Cerebellar nuclear complex (tissue), 1 donor: ENCODE data around the gene SLX9.
"Not testable (repeated sequence)": the region's sequence is repeated elsewhere in the genome, so short reads cannot be mapped to it uniquely, and the experiment has no call there.

ENCODE experiments used
- DNase-seq, 2 experiments: peaks; one replicate each; lab custom pipeline; 2025; lab: John Stamatoyannopoulos, UW

SLX9 gene

DNA sequence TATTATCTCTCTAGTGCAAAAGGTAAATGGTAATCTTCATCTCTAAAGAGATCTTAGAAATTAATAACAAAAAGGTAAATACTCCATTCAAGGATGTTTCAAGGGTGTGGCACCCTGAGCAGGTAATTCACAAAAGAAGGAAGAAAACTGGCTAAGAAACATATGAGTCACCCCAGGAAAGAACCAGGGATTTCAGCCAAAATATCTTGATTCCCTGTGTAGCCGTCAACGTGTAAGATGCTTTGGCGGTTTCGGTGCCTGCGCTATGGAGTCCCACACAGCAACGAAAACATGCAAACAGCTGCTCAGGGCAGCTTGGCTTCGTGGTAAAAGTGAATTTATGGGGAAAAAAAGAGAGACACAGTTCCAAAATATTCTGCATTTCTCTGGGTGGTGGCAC lies 22.9 kb upstream of the SLX9 start:
- no peak for DNase-seq

DNA sequence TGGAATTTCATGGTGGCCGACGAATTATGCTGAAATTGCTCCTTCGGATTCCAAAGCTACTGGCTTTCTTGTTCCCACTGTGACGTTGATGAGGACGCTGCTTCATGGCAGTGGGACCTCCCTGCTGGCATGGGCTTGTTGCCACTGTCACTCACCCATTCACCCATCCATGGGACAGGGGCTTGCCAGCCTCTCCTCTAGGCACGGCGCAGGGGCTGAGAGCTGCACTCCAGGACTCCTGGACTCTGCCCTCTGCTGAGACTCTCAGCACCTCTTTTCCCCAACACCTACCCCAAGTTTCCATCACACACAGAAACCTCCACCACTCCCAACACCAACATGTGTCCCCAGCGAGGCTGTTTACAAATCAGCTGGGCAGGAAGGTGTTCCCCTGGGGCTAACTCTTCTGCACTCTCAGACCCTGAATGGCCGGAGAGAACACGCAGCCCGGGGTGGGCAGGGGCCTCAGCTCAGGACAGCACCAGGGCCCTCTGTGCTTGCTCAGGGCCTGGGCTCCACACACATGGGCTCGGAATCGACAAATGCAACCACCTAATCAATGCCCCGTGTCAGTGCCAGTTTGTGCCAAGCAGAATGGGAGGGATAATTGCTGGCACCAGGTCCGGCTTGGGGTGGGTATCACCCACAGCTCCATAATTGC lies 22.3 kb upstream of the SLX9 start:
- DNase-seq, result no peak

DNA sequence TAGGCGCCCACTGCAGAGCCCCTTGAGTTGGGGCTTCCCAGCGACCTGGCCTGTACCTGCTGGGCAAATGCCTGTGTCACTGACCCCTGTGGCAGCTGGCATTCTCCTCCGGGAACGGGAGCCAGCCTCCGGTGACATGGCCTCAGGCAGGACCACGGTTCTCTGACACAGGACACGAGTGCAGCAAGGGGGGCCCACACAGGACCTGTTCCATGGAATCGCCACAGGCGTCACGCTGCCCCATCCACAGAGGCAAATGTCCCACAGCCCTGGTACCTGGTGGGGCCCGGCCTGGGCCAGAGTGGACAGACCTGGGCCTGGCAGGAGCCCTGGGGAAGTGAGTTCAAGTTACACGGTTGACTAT lies 21.7 kb upstream of the SLX9 start:
- no peak for DNase-seq

DNA sequence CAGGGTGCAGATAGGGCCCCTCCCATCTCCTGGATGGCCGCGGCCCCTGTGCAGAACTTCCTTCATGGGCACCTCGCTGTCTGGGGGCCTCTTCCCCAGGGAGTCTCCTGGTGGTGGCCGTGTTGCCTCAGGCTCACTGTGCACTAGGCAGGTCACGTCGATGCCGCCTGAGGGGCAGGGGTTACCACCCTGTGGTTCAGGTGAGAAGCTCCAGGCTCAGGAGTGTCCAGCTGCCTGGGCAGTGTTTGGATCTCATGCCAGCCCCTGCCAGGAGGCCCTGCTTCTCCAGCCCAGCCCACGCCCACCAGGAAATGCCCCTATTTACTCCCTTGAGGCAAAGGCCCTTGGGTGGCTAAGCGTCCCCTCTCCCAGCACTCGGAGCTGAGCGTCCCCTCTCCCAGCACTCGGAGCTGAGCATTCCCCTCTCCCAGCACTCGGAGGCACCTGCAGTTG lies 21.2 kb upstream of the SLX9 start:
- DNase-seq, result no peak

DNA sequence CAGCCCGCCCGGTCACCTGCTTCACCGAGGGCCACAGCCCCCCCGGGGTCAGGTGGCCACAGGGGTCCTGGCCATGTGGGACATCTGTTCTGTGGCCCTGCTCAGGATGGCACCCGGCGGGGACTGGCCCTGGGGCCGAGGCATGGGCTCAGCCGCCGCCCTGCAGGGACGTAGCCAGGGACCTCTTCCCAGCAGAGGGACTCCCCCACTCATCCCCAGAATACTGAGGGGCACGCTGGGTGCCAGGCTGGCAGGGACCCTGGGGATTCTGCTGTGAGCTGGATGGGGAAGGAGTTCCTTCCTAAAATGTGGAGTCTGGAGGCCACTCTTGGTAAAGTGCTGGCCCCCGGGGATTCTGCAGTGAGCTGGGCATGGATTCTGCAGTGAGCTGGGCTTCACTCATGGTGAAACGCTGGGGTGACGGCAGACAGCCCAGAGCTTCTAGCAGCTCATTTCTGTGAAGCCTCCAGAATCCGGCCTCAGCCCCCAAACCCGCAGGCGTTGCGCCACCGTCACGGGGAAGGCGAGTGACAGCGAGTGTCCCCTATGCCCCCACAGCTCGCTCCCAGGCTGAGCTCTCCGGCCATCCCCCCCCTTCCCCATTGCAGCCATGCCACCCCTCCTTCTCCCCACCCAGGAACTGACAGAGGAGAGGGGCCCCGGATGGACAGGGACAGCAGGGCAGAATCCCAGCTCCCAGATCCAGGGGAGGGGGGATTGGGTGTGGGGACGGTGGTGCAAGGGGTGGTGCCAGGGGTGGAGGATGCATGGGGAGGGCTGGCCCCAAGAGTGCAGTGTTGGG lies 20.5 kb upstream of the SLX9 start:
- DNase-seq, result no peak

DNA sequence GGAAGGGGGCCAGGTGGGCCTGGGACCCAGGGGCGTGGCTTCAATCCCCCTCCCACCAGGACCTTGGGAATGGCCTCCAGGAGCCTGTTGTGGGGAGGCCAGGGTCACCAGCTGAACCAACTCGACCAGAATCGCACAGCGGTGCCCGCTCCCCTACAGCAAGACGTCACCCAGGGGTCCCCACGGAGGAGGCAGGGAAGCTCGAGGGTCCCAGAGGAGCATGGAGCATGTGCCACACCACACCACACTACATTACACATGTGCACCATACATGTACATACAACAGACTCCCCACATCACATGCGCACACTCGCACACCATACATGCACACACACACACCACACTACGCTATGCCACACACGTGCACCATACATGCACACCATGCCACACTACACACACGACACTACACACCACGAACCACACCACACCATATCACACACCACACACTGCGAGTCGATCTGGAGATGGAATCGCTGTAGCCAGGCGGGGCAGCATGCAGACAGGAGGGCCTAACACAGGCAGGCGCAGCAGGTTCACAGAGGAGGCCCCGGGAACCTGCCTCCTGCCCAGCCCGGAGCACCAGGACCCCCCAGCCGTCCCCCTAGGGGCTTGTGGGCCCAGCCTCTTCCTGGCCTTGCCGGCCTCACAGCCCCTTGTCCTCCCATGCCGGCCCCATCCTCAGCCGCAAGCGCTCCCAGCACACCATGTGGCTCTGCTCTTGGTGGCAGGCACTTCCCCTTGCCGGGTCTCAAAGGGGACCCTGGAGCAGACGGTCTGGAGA lies 19.7 kb upstream of the SLX9 start:
- DNase-seq, result no peak

DNA sequence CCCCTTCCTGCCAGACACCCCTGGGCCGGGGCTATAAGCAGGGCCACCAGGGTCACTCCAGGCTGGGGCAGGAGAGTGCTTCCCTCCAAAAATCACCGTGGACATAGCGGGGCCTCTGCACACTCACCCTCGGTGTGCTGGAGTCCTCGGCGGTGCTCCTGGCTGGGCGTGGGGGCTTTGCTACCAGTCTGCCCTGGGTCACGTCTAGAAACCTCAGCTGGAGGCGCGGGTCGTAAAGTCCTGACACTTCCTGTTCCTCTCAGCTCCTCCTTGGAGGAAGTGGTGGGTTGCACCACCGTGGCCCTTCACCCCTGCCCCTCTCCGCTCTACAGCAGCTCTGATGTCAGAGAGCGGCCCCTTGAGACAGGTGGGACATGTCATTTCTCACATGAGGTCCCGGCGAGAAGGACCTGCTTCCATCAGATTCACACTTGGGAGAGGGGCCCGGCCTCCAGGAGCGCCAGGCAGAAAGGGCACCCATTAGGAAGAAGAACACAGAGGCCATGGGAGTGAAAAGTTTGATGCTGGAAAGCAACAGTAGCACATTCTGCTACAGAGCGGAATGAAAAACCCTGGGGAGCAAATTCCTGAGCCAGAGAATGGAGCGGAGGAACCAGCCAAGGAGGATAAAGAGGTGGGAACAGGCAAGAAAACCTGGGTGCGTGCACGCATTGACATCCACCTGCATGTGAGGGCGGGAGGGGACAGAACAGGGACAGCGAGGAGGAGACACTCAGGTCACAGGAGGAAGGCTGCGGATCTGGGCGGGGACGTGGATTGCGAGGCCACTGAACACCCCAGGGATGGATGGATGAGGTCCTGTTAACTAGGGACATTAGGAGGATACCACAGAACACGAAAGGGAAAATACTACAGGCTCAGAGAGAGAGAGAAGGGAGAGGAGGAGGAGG lies 18.9 kb upstream of the SLX9 start, which contains the start of gene ITGB2:
ITGB2 (minus strand) TSS at position 206 of the 911 bp plus-strand sequence. CDS start 10,117 bp downstream, outside the sequence.
- no peak for DNase-seq

DNA sequence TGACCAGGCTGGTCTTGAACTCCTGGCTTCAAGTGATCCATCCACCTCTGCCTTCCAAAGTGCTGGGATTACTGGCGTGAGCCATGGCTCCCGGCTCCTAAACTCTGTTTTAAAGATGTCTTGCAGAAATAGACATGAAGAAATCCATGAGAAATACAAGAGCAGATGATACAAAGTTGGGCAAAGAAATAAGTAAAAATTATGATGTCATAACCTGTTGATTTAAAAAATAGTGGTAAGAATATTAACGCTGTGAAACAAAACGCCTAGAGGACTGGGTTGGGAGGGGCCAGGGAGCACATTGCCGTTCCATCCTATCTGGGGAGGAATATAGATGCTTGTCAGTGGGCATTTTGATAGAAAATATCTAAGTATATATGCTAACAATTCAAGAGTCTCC lies 17.9 kb upstream of the SLX9 start:
- DNase-seq, result no peak

DNA sequence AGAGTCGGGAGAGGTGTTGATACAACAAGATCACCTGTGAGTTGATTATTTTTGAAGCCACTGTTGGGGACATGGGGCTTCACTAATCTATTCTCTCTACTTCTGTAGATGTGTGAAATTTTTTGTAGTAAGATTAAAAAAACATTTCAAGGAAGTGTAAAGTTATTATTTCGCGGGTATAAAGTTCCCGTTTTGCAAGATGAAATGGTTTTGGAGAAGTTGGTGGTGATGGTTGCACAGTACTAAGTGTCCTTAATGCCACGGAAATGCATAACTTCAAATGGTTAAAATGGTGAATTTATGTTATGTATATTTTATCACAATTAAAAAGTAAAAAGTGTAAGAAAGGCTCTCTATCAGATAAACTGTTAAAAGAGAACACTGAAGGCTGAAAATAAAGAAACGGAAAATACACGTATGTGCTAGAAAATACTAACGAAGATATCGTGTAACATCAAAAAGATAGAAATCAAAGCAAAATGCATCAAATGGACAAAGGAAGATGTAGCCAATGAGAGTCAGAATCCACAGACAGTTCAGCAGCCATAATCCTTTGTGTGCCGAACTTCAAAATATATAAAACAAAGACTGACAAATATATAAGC lies 16.2 kb upstream of the SLX9 start:
- DNase-seq, result no peak

DNA sequence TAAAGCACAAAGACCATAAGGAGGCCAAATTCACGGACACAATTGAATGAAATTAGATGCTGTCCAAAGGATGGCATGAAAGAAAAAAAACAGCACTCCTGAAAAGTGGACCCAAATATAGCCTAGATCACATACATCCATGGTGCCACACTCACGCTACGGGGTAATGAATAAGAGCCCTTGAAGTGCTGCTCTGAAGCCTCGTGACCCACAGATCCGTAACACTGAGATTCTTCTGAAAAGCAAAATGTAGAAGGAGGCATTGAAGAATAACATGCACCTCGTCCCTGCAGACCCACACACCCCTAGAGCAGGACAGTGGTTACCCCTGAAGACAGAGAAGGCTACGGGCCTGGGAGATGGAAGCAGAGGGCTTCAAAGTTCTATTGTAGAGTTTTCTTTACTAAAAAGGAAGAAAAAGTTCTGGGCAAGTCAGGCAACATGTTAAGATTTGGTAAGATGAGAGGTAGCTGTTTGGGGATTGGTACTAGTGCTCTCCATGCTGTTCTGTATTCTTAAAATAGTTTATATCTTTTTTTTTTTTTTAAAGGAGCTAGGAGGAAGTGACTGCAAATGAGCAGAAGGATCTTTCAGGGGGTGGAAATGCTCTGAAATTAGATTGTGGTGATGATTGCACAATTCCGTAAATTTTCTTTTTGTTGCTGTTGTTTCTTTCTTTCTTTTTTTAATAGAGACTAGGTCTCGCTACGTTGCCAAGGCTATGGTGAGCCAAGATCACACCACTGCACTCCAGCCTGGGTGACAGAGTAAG lies 15.0 kb upstream of the SLX9 start:
- no peak for DNase-seq

DNA sequence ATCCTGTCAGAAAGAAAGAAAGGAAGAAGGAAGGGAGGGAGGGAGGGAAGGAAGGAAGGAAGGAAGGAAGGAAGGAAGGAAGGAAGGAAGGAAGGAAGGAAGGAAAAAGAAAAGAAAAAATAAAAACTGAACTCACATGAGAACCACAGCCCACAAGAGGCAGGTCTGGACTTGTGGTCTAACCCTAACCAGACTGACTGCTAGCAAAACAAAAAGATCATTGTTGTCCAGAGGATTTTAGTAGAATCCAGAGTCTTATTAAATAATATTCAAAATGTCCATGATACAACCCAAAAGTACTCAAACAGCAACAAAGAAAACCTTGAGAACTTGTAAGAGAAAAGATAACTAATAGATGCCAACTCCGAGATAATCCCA lies 14.5 kb upstream of the SLX9 start:
- no peak for DNase-seq

DNA sequence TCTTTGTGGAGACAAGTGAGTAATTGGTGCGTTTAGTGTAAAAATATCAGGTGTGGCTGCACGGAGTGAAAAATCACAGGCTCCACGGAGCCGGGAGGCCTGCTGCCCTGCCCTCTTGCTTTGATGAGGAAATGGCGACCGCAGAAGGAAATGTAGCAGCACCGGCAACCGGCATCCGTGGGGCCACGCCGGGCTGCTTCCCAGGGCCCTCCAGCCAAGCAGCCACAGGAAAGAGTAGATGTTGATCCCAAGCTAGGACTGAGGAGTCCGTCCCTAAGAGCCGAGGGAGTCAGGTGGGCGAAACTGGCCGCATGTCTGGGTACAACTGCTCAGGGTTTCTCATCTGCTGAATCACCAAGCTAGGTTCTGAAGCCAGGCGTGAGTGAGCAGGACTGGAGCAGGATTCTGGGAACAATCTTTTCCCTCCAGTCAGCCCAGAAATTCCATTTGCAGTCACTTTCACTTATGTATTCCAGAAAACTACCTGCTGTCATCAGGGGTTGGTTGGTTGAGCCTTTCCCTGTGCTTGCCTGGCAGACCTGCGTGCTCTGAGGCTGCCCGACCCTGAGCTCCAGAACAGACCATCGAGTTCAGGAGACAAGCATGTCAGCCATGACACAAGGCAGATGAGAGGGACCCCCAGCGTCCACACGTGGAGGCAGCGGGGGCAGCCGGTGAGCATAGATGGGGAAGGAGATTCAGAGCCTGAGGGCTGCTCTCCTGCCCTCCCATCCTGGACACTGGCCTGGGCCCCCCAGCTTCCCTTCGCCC lies 13.3 kb upstream of the SLX9 start:
- DNase-seq, result no peak

DNA sequence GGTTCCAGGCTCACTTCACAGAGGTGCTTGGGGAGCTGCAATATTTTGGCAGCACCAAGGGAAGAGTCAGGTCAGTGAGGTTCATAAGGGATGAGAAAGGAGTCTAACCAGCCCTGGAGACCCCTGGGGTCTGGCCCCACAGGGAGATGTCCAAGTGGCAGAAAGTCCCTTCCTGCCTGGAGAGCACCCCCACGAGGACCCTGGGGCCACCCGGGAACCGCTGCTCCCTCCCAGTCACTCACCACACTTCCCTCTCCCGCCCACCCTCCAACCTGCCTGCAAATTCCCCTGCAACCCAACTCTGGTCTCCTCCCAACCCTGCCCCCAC lies 12.6 kb upstream of the SLX9 start:
- no peak for DNase-seq

DNA sequence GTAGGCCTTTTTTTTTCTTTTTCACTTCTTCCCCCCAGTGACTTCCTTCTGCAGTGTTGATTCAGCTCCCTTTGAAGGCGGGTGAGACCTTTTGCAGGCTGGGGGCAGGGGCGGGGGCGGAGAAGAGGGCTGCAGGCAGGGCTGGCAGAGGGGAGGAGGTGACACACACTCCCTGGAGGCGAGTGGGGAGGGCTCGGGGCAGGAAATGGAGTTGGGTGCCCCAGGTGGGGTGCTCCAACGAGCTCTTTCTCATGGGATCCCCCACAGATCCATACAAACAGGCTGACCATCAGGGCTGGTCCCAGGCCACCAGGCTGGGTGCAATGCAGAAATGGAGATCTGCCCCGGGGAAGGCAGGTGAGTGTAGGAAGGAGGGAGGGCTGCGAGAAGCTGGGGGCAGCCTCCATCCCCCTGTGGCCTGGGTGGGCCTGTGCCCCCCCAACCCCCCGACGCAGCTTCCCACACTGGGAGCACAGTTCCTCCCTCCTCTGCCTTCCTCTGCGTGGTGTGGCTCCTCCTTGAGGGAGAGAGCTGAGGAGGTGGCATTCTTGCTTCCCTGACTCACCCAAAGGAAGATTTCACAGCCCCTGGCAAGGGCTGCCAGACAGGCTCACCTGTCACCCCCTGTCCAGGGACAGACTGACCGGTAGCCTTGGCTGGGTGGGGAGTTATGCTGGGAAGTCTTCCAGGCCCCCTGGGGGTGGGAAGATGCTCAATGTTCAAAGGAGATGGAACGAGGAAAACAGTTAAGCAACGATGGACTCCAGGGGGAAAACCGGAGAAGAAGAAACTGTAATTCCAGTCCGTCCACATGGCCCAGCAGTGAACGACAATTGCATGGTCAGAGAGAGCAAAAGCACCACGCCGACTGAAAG lies 12.0 kb upstream of the SLX9 start:
- no peak for DNase-seq

DNA sequence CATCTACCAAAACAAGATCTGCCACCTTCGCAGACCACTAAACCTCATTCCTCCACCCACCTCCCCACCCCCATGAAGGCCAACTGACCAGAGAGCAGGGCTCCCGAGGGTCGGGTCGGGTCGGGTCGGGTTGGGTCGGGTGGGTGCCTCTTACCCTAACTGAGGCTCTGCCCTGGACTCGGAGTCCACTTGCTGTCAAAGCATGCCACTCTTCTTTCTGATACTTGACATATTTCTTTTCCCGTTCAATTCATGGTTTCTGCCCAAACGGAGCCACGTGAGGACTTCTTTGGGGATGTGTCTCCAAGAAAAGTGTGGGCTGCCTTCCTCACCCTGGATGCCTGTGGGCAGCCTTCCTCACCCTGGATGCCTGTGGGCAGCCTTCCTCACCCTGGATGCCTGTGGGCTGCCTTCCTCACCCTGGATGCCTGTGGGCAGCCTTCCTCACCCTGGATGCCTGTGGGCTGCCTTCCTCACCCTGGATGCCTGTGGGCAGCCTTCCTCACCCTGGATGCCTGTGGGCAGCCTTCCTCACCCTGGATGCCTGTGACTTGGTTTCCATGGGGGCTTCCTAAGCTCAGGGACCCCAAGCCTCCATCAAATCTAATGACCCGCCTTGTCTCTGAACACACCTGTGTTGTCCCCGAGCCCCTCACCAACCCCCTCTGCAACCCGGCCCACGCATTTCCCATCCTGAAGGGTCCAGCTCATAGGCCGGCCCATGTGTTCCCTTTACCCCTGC lies 11.2 kb upstream of the SLX9 start:
- DNase-seq, result not testable (repeated sequence)

DNA sequence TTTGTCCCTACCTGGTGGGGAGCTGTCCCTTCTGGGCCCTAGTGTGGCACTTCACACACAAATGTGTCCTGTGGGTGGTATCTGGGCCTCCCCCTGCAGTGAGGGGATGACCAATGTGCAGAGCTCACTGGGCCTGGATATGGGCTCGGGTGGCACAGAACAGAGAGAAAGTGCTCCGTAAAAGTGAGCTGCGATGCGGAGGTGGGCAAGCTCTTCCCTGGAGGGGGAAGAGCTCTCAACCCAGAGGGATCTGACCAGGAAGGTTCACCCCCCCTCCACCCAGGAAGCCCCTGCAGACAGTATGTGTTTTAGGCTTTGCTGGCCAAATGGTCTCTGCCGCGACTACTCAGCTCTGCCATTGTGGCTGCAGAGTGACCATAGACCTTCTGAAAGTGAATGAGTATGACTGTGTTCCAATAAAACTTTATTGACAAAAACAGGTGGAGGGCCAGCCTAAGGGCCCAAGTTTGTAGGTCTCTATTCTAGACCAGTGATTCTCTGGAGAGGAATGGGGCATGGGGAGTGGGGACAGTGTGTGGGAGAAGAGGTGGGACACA lies 10.5 kb upstream of the SLX9 start:
- DNase-seq, result no peak

DNA sequence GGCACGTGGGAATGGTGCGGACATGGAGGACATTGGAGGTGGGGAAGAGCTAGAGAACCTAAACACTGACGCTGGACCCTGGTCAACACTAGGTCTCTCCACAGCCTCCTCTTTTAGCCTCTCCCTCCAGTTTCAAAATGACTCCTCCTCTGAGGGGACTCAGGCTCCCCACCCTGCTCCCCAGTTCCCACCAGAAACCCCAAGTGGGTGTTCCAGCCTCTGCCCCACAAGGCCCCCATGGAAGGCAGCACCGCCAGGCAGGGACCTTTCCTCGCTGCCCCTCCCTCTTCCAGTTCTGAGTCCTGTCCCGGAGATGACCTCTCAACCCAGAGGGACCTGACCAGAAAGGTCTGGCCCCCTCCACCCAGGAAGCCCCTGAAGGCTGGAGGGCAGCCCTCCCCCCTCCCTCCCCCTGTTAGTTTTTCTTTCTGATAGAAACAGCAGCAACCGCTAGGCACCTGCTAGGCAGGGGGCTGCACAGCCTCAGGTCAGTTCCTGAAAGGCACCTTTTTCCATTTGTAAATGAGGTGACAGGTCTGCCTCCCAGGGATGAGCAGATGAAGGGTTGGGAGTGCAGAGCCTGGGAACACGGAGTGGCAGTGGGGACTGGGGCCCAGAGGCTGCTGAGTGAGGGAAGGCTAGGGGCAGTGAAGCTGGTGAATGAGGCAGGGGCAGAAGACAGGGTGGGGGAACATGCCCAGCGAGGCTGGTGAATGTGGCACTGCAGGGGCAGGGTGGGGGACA lies 9.9 kb upstream of the SLX9 start:
- DNase-seq, result no peak
